Activated B cell treated with CpG ODN at 0.5 μM for 24 hours (primary cell): ENCODE data around the gene SLC23A3. TPM values are rescaled to one million over a fixed set of nuclear protein-coding genes. Genes with fewer than 3 reads are reported as not detected.

Experiments
- ATAC-seq: fragments of 200-7000 bp; cut with Tn5 transposase; one replicate; pipeline ENCODE4 v1.10.0; 2021; ENCODE audit warnings: low read depth, mild to moderate bottlenecking, moderate library complexity
- CTCF ChIA-PET: fragments of 350-600 bp; sonication (Branson Sonifier 250); formaldehyde crosslinking; loops from one replicate; lab custom pipeline; 2021; ENCODE audit warnings: antibody characterized with exemption; lab: Charles Lee
- POLR2A ChIA-PET: fragments of 350-600 bp; sonication (Branson Sonifier 250); formaldehyde crosslinking; loops from one replicate; lab custom pipeline; 2021; ENCODE audit warnings: antibody characterized with exemption; lab: Charles Lee
- DNase-seq: peaks from one replicate; pipeline ENCODE4 v3.0.0; 2022
- H3K27ac Mint-ChIP-seq: one replicate; pipeline ENCODE4 v1.8.0; 2020; ENCODE audit warnings: mixed read lengths
- H3K27me3 Mint-ChIP-seq: one replicate; pipeline ENCODE4 v1.8.0; 2021; ENCODE audit warnings: mixed read lengths
- H3K36me3 Mint-ChIP-seq: one replicate; pipeline ENCODE4 v1.8.0; 2021; ENCODE audit warnings: low read depth, mixed read lengths
- H3K4me1 Mint-ChIP-seq: one replicate; pipeline ENCODE4 v1.8.0; 2021; ENCODE audit warnings: mixed read lengths
- H3K4me3 Mint-ChIP-seq: one replicate; pipeline ENCODE4 v1.8.0; 2020; ENCODE audit warnings: mild to moderate bottlenecking, mixed read lengths
- H3K9me3 Mint-ChIP-seq: one replicate; pipeline ENCODE4 v1.8.0; 2020; ENCODE audit warnings: mixed read lengths
- intact Hi-C: fragments of 100-400 bp; cut with micrococcal nuclease; formaldehyde crosslinking; loops from one replicate; pipeline ENCODE4 v1.15.1; 2024
- total RNA-seq: library from RNA; stranded (reverse); gene quantifications from 2 replicates; pipeline ENCODE4 v1.2.3, GENCODE V29; 2022
- TF ChIP-seq, protein P1 (sequence below): fragments of 200-600 bp; IDR thresholded peaks from one replicate; pipeline ENCODE4 v1.8.0; 2022; ENCODE audit warnings: antibody characterized with exemption, mild to moderate bottlenecking

The SLC23A3 gene, protein sequence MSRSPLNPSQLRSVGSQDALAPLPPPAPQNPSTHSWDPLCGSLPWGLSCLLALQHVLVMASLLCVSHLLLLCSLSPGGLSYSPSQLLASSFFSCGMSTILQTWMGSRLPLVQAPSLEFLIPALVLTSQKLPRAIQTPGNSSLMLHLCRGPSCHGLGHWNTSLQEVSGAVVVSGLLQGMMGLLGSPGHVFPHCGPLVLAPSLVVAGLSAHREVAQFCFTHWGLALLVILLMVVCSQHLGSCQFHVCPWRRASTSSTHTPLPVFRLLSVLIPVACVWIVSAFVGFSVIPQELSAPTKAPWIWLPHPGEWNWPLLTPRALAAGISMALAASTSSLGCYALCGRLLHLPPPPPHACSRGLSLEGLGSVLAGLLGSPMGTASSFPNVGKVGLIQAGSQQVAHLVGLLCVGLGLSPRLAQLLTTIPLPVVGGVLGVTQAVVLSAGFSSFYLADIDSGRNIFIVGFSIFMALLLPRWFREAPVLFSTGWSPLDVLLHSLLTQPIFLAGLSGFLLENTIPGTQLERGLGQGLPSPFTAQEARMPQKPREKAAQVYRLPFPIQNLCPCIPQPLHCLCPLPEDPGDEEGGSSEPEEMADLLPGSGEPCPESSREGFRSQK
- 4.5 and 4.9 TPM in 2 replicates for total RNA-seq

DNA sequence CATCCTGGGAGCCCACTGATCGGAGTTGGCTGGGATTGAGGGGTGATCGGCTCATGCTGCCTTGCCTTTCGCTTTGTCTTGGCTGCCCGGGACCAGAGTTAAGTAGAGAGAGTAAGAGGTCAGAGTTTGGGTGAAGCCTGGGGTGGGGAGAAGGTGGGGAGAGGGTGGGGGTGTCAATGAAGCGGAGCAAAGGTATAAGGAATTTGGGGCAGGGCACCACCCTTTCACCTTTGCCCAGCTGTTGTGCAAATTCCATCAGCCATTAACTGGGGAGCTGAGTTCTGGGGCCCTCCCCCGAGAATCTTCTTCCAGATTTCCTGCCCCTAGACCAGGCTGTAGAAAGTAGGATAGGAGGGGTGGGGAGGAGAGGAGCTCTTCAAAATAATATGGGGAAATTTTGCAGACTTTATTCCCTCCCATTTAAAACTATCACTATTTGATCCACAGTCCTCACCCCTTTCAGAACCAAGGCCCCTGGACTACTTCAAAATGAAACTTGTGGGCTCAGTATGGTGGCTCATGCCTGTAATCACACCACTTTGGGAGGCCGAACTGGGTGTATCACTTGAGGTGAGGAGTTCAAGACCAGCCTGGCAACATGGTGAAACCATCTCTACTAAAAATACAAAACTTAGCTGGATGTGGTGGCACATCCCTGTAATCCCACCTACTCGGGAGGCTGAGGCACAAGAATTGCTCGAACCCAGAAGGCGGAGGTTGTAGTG, at the start of gene SLC23A3:
Gene SLC23A3 (minus strand): TSS at position 100 of the 725 bp plus-strand sequence. CDS start 45 bp downstream, at position 55.
- intact Hi-C loops: no loop called here
- H3K27ac Mint-ChIP-seq: no peak within 1 kb of the TSS
- no peaks in the 10 kb centered on the region for H3K9me3 Mint-ChIP-seq
- no peaks in the 10 kb centered on the region for H3K27me3 Mint-ChIP-seq
- POLR2A ChIA-PET: interaction anchor here (1.5 to 2.3 kb wide), 4 partner anchors 41 to 126 kb away, joined by 9 to 16 read pairs (median 10); partner anchors contain the start of genes ANKZF1, ATG9A and DNAJB2
- CTCF ChIA-PET: interaction anchor here (1.0 to 3.5 kb wide), 9 partner anchors 11 to 133 kb away, joined by 3 to 30 read pairs (median 6); partner anchors contain the start of gene NHEJ1
- no peak for ATAC-seq
- H3K4me3 Mint-ChIP-seq: no peak within 1 kb of the TSS
- DNase-seq: no peak
- H3K36me3 Mint-ChIP-seq: peaks cover 48% of the 10 kb centered on the region
- peaks cover 12% of the 10 kb centered on the region for H3K4me1 Mint-ChIP-seq
- TF ChIP-seq, protein P1, sequence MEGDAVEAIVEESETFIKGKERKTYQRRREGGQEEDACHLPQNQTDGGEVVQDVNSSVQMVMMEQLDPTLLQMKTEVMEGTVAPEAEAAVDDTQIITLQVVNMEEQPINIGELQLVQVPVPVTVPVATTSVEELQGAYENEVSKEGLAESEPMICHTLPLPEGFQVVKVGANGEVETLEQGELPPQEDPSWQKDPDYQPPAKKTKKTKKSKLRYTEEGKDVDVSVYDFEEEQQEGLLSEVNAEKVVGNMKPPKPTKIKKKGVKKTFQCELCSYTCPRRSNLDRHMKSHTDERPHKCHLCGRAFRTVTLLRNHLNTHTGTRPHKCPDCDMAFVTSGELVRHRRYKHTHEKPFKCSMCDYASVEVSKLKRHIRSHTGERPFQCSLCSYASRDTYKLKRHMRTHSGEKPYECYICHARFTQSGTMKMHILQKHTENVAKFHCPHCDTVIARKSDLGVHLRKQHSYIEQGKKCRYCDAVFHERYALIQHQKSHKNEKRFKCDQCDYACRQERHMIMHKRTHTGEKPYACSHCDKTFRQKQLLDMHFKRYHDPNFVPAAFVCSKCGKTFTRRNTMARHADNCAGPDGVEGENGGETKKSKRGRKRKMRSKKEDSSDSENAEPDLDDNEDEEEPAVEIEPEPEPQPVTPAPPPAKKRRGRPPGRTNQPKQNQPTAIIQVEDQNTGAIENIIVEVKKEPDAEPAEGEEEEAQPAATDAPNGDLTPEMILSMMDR: no peak

DNA sequence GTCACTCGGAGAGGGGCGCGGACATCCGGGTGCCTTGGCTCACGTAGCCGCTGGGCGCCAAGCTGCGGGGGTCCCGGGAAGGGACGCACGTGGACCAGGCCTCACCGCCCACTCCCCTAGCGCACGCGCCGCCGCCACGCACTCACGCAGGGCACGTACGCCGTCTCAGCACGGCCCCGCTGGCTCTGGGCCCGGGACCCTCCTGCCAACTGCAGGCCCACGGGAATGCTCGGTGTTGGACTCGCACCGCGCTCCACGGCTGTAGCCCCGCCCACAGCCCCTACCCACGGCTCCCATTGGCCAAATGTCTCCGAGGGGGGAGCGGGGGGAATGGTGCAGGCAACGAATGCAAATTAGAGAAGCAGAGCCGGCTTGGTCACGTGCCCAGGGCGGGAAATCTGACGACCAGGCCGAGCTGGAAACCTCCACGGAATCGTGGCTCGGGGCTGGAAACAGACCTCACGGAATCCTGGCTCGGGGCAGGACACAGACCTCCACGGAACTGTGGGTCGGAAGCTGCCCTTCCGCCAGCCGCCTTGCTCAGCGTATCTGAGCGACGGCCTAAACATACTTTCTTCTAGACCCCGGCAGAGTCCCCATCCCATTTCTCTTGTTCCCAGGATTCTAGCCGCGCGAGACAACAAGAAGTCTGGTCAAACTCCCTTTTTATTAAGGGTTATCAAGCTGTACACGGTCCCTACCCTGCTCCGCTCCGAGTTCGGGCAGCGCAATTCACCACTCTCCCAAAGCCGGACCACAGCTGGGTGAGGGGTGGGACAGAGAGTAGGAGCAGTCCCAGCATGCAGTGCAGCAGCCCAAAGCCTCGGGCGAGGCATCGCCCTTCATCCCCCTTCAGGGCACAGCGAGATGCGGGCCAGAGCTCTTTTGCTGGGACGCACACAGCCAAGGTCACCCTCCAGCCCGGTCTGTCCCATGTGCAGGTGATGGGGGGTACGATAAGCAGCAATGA, 49.2 kb upstream of the SLC23A3 start, which contains the start of gene ABCB6:
Gene ABCB6 (minus strand): TSS at position 227 of the 970 bp plus-strand sequence. CDS start 285 bp downstream, outside the sequence.
- H3K27ac Mint-ChIP-seq: peak within 1 kb of the TSS; percentile 74
- ATAC-seq (peak; percentile 95), DNase-seq (peak; percentile 82)
- peak within 1 kb of the TSS; percentile 81 for H3K4me3 Mint-ChIP-seq
- TF ChIP-seq, protein P1: no peak
- intact Hi-C loops: loop anchor here (1.0 to 2.0 kb wide), 8 partner anchors 10 to 76 kb away; partner anchors contain the start of genes ANKZF1, ATG9A, DNAJB2 and GLB1L
- H3K4me1 Mint-ChIP-seq: peaks cover 19% of the 10 kb centered on the region
- H3K27me3 Mint-ChIP-seq: no peaks in the 10 kb centered on the region
- no peaks in the 10 kb centered on the region for H3K9me3 Mint-ChIP-seq
- ChIA-PET POLR2A (interaction anchor here (0.7 to 5.9 kb wide), 16 partner anchors 9 to 322 kb away, joined by 3 to 61 read pairs (median 8); partner anchors contain the start of genes ANKZF1, ATG9A, CNPPD1 and DNAJB2), CTCF (interaction anchor here (0.9 to 4.3 kb wide), 6 partner anchors 36 to 76 kb away, joined by 3 to 25 read pairs (median 3); partner anchors contain the start of gene CNPPD1)
- peaks cover 49% of the 10 kb centered on the region for H3K36me3 Mint-ChIP-seq

DNA sequence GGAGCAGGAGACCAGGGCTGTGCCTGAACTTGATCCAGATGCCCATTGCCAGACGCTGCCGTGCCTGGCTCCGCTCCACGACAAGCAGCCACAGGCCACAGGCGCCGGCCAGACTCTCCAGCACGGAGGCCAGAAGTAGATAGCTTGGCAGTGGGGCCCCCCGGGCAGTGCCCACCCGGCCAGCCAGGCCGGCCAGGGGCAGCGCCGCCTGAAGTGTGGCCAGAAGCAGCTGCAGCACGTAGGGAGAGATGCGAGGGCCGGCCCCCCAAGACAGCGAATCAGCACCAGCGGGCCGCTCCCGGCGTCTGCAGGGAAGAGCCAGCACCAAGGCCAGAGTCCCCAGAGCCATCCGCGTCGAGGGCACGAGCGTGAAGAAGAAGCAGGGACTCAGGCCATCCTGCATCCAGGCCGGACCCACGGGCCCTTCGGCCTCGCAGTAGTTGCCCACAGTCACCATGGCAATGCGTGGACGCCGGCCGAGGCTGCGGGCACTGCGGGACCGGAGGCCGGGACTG, 48.4 kb upstream of the SLC23A3 start:
- POLR2A ChIA-PET: interaction anchor here (0.6 to 5.9 kb wide), 21 partner anchors 9 to 558 kb away, joined by 3 to 61 read pairs (median 5); partner anchors contain the start of genes ANKZF1, ATG9A, CNPPD1 and DNAJB2
- peak overlapping the region; percentile 81 for H3K4me3 Mint-ChIP-seq
- peak overlapping the region; percentile 38 for H3K27ac Mint-ChIP-seq
- CTCF ChIA-PET: interaction anchor here (0.7 to 4.3 kb wide), 9 partner anchors 10 to 83 kb away, joined by 3 to 25 read pairs (median 3); partner anchors contain the start of gene CNPPD1
- no peaks in the 10 kb centered on the region for H3K9me3 Mint-ChIP-seq
- ATAC-seq: peak; percentile 22
- peaks cover 46% of the 10 kb centered on the region for H3K36me3 Mint-ChIP-seq
- TF ChIP-seq, protein P1: no peak
- H3K27me3 Mint-ChIP-seq: no peaks in the 10 kb centered on the region
- H3K4me1 Mint-ChIP-seq: peaks cover 19% of the 10 kb centered on the region
- intact Hi-C loops: loop anchor here (1.0 to 2.0 kb wide), 4 partner anchors 11 to 77 kb away; partner anchors contain the start of genes ANKZF1, ATG9A, NHEJ1 and RETREG2
- no peak for DNase-seq

DNA sequence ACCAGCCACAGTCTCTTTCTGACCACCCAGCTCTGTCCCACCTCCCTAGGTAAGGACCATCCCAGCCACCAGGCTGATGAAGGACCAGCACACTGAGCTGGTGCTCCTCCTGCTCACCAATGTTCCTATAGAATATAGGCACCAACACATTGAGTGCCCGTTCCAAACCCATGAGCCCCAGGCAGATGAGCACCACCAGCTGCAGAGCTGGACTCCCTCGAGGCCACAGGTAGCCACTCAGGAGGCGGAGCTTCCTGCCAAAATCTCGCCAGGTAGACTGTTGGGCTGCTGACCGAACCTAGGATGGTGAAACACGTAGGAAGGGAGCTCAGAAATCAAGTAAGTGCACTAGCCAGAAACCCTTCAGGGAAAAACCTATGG, 46.7 kb upstream of the SLC23A3 start:
- H3K27me3 Mint-ChIP-seq: no peaks in the 10 kb centered on the region
- H3K4me1 Mint-ChIP-seq: peaks cover 22% of the 10 kb centered on the region
- intact Hi-C loops: no loop called here
- POLR2A ChIA-PET: interaction anchor here (1.3 to 5.9 kb wide), 5 partner anchors 10 to 63 kb away, joined by 4 to 61 read pairs (median 44); partner anchors contain the start of genes ANKZF1, ATG9A, CNPPD1 and DNAJB2
- H3K9me3 Mint-ChIP-seq: no peaks in the 10 kb centered on the region
- DNase-seq (no peak), ATAC-seq (no peak)
- no peak overlapping the region for H3K27ac Mint-ChIP-seq
- CTCF ChIA-PET: interaction anchor here (0.6 to 4.3 kb wide), 3 partner anchors 8 to 78 kb away, joined by 3 to 25 read pairs (median 5); partner anchors contain the start of gene DNAJB2
- peaks cover 36% of the 10 kb centered on the region for H3K36me3 Mint-ChIP-seq
- no peak overlapping the region for H3K4me3 Mint-ChIP-seq
- TF ChIP-seq, protein P1: no peak
